Stimulated activated CD4-positive, alpha-beta T cell treated with anti-CD3 and anti-CD28 coated beads, Interleukin-12 subunit alpha, Interleukin-12 subunit beta, amount 100 ng/mL, for 48 hours (primary cell): ENCODE results near the gene NELL2.

Experiments
- DNase-seq, 3 donors: peaks; one replicate each; pipeline ENCODE4 v3.0.0-alpha.2; 2020; ENCODE audit warnings: low read depth in 2 of 3, low spot score in 1 of 3

NELL2 gene

DNA sequence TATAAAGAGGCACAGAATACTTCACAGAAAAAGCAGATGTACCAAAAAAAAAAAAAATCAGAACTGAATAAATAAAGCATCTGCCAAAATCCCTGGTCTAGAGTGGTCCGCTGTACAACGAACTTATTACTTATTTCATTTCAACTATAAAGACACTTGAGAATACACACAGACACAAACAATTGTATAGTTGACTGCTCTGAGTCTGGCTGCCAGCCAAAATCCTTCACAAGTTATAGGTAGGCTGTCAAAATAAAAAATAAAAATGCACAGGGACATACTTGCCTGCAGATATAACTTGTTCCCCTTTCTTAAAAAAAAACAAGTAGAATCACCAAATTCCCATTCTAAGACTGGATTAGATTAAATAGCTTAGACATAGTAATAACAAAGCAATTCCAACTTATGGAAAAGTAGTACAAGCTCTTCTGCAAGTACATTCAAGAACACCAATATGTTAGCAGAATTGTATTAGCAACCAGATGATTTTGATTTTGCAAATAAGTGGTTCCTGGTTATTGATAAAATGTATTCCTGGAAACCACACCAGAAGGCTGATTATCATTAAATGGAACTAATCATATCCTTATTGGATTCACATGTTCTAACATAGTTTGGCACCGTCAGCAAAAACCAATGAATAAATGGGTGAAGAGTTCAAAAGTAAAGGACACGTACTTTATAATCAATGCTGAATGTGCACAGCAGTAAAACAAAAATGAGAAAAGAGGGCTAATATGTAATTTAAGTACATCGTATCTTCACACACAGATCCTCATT, 248.5 kb downstream of the NELL2 start:
- no peak for DNase-seq

DNA sequence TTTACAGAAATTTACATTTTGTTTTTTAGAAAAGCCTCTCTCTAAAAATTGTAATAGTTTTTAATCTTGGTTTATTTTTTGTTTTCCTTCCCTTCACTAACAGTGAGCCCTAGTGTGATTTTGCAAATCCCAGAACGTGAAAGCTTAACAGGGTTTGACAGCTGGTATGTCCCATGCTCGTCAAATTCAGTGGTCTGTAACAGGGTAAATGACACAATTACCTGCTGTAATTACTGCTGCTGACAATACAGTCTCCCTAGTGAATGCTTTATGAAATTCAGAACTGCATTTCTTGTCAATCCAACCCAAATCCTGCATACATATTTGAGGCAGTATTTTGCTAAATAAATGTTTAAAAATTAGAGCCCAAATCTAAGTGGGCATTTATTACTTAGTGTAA, 249.2 kb downstream of the NELL2 start:
- DNase-seq: no peak

DNA sequence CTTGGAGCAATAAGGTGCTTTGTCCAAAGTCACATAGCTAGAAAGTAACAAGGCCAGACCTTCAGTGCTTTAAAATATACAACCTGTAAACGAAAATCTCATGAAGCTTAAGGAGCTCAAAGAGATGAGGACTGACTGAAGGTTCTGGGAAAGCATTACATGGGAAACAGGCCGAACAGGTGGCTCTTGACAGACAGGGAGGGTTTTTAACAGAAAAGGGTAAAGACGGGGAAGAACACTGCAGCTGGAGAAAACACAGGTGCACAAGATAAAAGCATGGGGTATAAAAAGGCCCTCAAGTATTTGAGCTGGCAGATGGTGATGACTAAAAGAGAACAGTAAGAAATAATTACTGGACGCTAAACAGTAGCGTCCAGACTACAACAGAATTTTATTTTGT, 257.2 kb downstream of the NELL2 start:
- DNase-seq: no peak

DNA sequence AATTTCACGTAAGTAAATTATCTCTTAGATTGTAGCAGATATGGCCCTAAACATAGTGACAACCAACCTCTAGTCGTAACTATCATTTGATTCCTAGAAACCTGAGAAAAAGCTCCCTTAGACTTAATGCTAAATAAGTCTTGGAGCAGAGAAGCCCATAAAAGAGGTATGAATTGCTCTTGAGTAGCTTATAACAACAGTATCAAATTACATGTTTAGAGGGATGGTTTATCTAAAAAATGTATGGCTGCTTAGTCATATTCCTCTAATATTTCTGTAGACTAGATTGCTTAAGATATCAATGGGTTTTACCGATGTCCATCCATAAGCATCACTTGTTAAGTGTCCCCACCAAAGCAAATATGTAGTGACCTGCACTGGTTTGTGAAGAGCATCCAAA, 259.7 kb downstream of the NELL2 start:
- no peak for DNase-seq

DNA sequence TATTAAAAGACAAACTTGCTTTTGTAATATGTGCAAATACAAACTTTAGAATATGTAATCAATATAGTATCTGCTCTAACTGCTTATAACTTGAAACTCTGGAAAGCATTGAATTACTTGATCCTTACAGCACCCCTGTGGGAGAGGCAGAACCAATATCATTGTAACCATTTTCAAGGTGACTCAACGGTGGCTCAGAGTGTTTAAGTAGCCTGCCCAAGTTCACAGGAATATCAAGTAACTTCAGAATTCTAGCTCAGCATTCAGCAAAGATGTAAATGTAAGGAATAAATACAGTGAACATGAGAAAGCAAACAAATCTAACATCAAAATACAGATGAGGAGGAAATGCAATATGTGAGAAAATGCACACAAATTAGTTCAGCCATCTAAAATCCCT, 264.6 kb downstream of the NELL2 start:
- no peak for DNase-seq

DNA sequence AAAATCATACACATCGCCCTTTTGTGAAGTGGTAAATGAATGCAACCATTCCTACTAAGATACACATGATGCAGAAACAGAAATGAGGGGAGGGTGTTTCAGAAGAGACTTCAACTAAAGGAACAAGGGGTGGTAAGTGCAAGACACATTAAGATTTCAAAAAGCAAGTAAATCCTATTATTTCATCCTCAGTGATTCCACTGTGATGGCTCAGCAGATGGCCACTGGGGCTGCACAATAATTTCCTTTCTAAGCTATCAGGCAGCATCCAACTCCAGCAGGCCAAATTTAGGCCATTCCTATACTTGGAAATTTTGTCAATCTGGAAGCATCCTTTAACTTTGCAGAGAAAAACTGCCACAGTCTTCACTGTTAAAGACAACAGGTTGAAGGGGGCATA, 272.4 kb downstream of the NELL2 start:
- no peak for DNase-seq

DNA sequence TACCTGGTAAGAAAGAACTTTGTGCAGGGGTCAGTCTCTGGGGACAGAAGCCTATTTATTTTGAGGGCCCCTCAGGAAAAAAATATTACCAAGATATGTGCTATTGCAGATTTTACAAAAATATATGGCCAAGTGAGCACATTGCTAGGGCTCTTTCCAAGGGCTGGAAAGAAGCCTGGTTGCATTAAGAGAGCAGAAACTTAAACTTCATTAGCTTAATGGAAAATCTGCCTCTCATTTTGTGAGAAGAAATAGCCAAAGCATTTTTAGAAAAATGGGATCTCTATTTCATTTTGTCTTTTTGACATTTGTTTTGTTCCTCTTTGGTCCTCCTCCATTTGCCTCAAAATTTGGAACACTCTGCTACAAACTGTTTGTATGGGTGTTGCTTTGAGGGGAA, 283.5 kb downstream of the NELL2 start:
- DNase-seq: no peak

DNA sequence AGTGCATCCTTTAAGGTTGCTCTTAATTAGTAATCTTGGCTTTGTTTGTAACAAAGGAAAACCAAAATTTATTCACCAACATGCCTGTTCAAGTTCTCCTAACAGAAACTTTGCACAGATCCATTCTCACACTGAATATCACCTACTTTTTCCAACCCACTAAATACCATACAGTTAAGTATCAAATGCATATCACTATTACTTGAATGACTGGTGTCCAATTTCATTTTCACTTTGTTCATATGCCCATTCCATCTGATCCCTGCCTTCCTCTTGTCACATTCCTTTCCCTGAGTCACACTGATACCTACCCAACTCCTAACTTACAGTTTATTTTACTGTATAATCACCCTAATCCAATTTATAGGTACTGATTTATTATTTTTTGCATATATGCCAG, 286.4 kb downstream of the NELL2 start:
- DNase-seq: no peak

DNA sequence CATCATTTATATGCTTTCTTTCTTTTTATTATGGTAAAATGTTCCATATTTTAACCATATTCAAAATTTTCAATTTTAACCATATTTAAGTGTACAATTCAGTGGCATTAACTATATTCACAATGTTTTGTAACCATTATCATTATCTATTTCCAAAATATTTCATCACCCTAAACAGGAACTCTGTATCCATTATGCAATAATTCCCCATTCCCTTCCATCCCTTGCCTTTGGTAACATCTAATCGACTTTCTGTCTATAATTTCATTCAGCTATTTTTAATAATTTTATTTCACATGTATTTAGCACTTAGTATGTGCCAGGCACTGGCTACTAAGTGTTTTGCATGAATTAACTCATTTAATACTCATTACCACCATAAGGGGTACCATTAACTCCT, 287.5 kb downstream of the NELL2 start:
- no peak for DNase-seq

DNA sequence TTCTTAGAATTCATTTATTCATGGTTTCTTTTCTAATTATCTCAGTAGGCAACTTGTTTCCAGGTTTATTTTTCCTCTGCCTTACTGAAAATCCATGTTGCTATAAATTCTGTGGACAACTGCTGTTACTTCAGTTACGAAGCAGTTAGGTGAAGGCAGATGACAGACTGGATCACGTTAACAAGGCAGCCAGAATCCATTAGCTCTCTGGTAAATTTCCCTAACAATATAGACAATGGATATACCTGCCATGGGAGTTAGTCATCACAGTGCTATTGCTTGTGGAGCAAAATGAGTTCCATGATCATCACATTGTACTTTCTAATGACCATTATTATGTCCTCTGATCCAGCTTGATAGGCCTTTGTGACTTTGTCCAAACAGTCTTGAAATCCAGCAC, 291.5 kb downstream of the NELL2 start:
- no peak for DNase-seq

DNA sequence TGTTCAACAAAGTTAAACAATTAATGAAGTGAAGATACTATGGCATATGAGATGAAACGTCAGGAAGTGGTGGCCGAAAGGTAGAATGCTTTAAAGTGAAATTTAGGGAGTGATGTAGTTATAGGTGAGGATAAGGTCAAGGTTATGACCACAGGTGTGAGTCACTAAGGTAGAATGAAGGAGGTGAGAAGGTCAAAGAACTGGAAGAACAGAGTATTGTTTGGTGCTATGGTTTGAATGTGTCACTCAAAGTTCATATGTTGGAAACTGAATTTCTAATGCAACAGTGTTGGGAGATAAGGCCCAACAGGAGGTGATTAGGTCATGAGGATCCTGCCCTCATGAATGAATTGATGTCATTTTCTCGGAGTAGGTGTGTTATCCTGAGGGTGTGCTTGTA, 293.6 kb downstream of the NELL2 start:
- no peak for DNase-seq

DNA sequence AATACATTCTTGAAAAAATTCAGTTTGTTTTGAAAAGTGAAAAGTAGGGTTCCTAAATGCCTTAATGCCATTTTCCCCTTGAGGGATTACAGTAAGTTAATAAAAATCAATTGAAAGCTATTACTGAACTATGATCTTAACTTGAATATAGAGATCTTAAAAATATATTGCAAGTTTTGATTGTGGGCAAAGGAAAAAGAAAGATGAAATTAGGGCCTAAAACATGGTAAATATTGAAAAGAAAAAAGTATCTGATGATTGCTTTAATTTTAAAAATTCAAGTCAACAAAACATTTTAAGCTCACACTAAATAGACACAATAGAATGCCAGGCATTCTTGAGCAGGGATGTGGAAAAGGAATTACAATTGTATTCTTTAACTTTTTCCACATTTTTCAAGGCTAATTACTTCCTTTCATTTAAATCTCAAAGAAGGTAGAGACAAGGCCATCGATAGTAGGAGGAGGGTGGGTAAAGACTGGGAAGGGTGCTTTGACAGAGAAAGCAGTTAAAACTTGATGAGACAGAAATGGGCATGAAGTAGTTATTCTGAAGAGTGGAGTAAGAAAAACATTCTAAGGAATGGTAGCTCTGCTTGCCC, 294.4 kb downstream of the NELL2 start:
- no peak for DNase-seq

DNA sequence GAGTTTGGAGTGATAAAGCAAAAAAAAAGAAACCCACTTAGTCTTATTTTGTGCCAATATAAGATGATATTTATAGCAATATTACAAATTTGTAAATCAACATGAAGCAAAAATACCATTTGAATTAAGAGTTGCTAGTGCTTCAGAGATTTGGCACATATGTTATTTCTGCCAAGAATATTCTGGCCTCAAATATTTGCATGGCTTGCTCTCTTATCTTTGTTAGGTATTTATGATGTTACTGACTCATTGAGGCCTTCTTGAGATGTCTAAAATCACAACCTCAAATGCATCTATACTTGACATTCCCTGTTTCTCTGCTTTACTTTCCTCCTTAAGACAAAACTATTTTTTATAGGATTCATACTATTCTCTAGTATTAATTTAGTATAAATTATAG, 301.5 kb downstream of the NELL2 start:
- DNase-seq: no peak

DNA sequence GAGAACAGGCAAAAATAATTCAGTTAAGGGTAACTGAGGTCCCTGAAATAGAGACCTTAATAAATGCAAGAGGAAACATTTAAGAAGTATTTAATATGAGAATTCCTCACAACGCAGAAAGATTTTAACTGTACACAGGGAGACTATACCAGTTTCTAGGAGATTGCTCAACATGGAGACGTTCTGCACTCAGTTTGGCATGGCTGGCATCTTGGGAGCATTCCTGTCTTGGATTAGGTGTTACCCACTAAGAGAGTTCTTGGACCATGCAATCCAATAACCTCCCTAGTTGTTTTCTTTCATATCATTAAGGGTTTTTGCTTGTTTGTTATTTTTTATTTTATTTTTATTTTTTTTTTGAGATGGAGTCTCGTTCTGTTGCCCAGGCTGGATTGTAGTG, 302.4 kb downstream of the NELL2 start:
- DNase-seq: no peak

DNA sequence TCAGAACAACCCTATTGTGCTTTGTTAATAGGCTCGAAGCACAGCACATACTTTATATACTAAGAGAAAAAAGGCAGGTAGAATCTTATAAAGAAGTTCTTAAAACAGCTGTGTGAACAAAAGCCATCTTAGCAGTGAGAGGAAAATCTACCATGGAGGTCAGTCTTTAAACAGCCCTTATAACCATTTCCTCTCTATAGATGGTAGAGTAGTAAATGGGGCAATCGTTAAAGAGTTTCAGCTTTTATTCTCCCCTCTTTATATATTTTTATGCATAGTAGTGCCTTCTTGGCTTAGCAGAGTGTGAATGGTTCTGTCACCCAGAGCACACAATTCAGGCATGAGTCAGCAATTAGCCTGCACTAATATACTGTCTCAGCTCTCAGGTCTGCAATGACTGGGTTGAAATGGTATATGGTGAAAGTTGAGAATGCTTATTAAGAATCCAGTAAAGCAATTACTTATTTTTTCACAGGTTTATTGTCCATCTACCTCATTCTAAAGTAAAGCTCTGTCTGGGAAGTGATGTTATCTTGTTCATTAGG, 305.0 kb downstream of the NELL2 start:
- no peak for DNase-seq

DNA sequence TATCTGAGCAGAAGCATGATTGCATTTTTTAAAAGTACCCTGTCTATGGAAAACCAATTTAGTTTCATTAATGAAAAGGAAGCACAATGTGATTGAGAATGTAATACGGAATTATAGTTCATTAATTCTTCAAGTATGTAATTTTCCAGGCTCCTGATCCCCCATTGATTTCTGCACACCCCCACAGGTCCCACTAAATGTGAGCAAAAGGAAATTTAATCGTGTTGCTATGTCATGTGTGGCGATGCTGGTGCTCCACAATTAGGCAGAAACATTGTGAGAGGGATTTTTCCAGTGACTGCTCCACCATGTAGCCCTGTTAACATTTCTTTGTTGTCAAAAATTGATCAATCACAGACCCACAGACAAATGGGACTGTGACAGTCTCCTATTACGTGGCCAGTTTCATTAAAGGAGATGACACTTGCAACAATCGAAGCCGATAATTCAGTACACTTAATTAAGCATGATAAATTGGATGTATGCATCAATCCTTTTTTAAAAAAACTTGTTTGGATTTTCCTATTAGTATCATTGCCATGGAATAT, 306.0 kb downstream of the NELL2 start:
- no peak for DNase-seq

DNA sequence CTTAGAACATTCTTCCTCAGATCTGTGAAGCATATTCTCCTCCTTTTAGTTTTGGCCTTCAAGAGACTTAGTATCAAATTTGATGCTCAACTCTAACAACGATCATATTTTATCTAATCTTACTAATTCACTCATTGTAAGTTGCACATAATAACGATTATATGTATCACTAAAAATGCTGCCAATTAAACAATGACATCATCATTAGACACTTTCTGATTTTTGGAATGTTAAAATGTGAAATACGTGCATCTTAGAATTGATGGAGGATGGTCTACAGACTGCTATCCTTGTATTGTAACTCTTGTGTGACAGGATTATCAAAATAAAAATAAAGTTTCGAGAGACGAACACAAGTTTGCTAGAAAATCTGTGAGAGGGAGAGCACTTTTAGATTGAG, 311.0 kb downstream of the NELL2 start:
- DNase-seq: no peak

DNA sequence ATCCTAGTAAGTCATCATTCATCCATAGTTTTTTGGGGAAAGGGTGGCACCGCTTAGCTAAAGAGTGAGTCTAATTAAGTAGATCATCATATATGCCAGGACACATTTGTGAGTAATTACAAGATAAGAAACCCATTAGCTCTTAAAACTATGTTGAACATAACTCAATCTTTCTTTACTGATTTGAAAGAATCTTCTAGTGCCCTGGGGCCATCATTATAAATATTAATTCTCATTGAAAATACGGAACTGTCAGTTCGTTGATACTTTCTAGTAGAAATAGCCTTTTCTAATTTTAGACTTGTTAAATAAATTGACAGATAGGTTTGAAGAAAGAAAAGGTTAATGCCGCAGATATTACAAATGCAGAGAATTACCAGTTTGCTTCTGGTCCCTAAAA, 312.6 kb downstream of the NELL2 start:
- no peak for DNase-seq

DNA sequence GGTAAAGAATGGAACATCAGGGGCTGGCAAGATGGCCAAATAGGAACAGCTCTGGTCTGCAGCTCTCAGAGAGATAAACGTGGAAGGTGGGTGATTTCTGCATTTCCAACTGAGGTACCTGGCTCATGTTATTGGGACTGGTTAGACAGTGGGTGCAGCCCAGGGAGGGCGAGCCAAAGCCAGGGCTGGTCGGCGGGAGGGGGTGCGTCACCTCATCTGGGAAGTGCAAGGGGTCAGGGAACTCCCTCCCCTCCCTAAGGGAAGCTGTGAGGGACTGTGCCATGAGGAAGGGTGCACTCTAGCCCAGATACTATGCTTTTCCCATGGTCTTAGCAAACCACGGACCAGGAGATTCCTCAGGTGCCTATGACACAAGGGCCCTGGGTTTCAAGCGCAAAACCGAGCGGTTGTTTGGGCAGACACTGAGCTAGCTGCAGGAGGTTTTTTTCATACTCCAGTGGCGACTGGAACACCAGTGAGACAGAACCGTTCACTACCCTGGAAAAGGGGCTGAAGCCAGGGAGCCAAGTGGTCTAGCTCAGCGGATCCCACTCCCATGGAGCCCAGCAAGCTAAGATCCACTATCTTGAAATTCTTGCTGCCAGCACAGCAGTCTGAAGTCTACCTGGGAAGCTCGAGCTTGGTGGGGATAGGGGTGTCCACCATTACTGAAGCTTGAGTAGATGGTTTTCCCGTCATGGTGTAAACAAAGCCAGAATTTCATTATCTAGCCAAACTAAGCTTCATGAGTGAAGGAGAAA, 317.6 kb downstream of the NELL2 start:
- no peak for DNase-seq

DNA sequence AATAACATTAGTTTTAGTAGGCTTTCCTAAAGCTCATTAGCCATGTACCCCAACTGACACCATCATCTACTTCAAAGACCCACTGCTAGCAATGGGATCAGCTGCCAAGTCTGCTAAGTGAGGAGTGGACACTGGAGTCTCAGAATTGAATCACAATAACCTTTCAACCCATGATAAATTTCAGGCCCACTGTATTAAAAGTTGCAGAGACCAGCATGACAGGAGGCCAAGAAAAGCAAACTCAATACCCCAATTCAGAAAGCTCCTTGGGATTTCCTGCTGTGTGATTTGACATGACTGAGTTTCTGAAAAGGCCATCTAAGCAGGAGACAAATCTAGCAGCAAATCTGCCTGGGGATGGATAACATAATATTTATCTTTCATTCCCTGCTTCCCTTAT, 320.7 kb downstream of the NELL2 start:
- no peak for DNase-seq

DNA sequence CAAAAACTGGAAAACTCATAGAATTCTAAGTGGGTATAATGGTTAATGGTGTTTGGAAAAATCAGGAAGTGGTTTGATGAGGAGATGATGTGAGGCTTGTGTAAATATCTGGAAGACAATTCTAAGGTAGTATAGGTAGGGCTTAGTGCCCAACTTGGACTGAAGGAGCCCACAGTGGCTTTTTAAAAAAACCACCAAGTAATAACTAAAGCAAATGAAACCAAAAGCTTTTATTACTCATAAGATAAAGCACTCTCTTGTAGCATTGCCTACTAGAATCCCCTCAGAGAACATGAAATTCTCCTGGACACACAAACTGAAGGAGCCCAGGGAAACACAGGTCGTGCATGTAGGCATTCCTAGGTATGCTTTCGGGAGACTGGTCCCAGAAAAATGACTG, 324.5 kb downstream of the NELL2 start:
- DNase-seq: no peak

DNA sequence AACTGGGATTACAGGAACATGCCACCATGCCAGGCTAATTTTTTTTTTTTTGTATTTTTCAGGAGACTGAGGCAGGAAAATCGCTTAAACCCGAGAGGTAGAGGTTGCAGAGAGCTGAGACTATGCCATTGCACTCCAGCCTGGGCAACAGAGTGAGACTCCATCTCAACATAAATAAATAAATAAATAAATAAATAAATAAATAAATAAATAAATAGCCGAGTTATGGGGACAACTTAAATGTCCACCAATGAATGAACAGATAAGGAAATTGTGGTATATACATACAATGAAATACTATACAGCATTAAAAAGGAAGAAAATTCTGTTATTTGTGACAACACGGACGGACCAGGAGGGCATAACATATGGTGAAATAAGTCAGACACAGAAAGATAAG, 325.7 kb downstream of the NELL2 start:
- no peak for DNase-seq
